Measurements from ENCODE around the gene PTPRK. TPM values are rescaled to one million over a fixed set of nuclear protein-coding genes. Genes with fewer than 3 reads are reported as not detected.

PTPRK gene
- total and polyA plus RNA-seq, 10 of the 15 experiments (the other 5 are each of a cell fraction or from before 2014, with no cell fraction given): 0.23 to 1.9 (median 0.55) TPM

- ChIA-PET RAD21 (ENCODE audit: unreplicated experiment) (no interaction called here), SMC1A (ENCODE audit: uncharacterized antibody, unreplicated experiment) (interaction anchor here (1.2 kb wide), 1 partner anchor 290 kb away, joined by 3 read pairs; no protein-coding TSS in a partner anchor), POLR2A (no interaction called here), CTCF (no interaction called here)
- no peak for ATAC-seq
- H3K4me3 ChIP-seq: no peak overlapping the region
- H3K9me3 ChIP-seq (replicated peaks; ENCODE audit: control insufficient read depth, insufficient read depth, low read length): no peaks in the 10 kb centered on the region
- no peak for FAIRE-seq
- H3K4me2 ChIP-seq (ENCODE audit: control insufficient read depth, insufficient read depth): no peak overlapping the region
- H3K36me3 ChIP-seq (ENCODE audit: control insufficient read depth in 2 of 2, insufficient read depth in 2 of 2, low read length in 1 of 2): no peaks in the 10 kb centered on the region
- no peak overlapping the region for H3K27ac ChIP-seq (ENCODE audit: control insufficient read depth, insufficient read depth)
- in situ Hi-C loops (cut with MboI) (no loop called here), intact Hi-C loops (cut with micrococcal nuclease; ENCODE audit: unreplicated experiment) (no loop called here)
- DNase-seq (ENCODE audit: low read depth, low spot score): no peak
- H3K9ac ChIP-seq (ENCODE audit: control insufficient read depth, insufficient read depth, low read length): no peak overlapping the region
- no TSS peak for BruUV-seq (replicated peaks)
- no peaks in the 10 kb centered on the region for H3K4me1 ChIP-seq (ENCODE audit: control insufficient read depth, insufficient read depth, low read length)
- no peak overlapping the region for H2AFZ ChIP-seq (ENCODE audit: control insufficient read depth, low read depth, low read length)
- H4K20me1 ChIP-seq (ENCODE audit: control insufficient read depth, insufficient read depth): no peaks in the 10 kb centered on the region
- 20% methylated on average over 3 of the region's 3 CpGs for WGBS (ENCODE audit: insufficient coverage, insufficient replicate concordance, low lambda C conversion rate, missing lambda C conversion rate)
- H3K79me2 ChIP-seq (ENCODE audit: control insufficient read depth, insufficient read depth, low read length): no peaks in the 10 kb centered on the region
- H3K27me3 ChIP-seq (replicated peaks in 1 of 2; ENCODE audit: control insufficient read depth in 2 of 2, insufficient read depth in 2 of 2, low read length in 1 of 2): no peaks in the 10 kb centered on the region
- TF ChIP-seq CBFB (IDR thresholded peaks at IDR 0.05; ENCODE audit: low read depth) (no peak), EGR1 (IDR thresholded peaks at IDR 0.05; ENCODE audit: borderline replicate concordance in 1 of 2, low read depth in 2 of 2, low read length in 2 of 2) (no peak), ATF3 (IDR thresholded peaks at IDR 0.05; ENCODE audit: borderline replicate concordance, extremely low read depth, low read depth, low read length) (no peak), CHD1 (IDR thresholded peaks at IDR 0.05; ENCODE audit: low read depth, low read length) (no peak), BHLHE40 (IDR thresholded peaks at IDR 0.05; ENCODE audit: borderline replicate concordance in 1 of 2, low read depth in 2 of 2, low read length in 1 of 2) (no peak)
Measured at GRCh38 chr6:128097009-128097408, 423.4 kb downstream of the PTPRK start.

- no peaks in the 10 kb centered on the region for H3K9me3 ChIP-seq (replicated peaks; ENCODE audit: control insufficient read depth, insufficient read depth, low read length)
- no peaks in the 10 kb centered on the region for H3K4me1 ChIP-seq (ENCODE audit: control insufficient read depth, insufficient read depth, low read length)
- no peak overlapping the region for H3K9ac ChIP-seq (ENCODE audit: control insufficient read depth, insufficient read depth, low read length)
- POLR2A ChIA-PET: no interaction called here
- SMC1A ChIA-PET (ENCODE audit: uncharacterized antibody, unreplicated experiment): interaction anchor here (0.7 to 1.3 kb wide), 2 partner anchors 213 to 585 kb away, joined by 3 read pairs; no protein-coding TSS in a partner anchor
- no peaks in the 10 kb centered on the region for H3K79me2 ChIP-seq (ENCODE audit: control insufficient read depth, insufficient read depth, low read length)
- RAD21 ChIA-PET (ENCODE audit: unreplicated experiment): no interaction called here
- intact Hi-C loops (cut with micrococcal nuclease; ENCODE audit: unreplicated experiment) (no loop called here), in situ Hi-C loops (cut with MboI) (no loop called here)
- ATAC-seq: no peak
- H4K20me1 ChIP-seq (ENCODE audit: control insufficient read depth, insufficient read depth): no peaks in the 10 kb centered on the region
- no peak overlapping the region for H3K4me3 ChIP-seq
- H3K27me3 ChIP-seq (replicated peaks in 1 of 2; ENCODE audit: control insufficient read depth in 2 of 2, insufficient read depth in 2 of 2, low read length in 1 of 2): no peaks in the 10 kb centered on the region
- no TSS peak for BruUV-seq (replicated peaks)
- H3K27ac ChIP-seq (ENCODE audit: control insufficient read depth, insufficient read depth): no peak overlapping the region
- no peak overlapping the region for H3K4me2 ChIP-seq (ENCODE audit: control insufficient read depth, insufficient read depth)
- no peak for FAIRE-seq
- H2AFZ ChIP-seq (ENCODE audit: control insufficient read depth, low read depth, low read length): no peak overlapping the region
- CTCF ChIA-PET: no interaction called here
- no peaks in the 10 kb centered on the region for H3K36me3 ChIP-seq (ENCODE audit: control insufficient read depth in 2 of 2, insufficient read depth in 2 of 2, low read length in 1 of 2)
- DNase-seq (ENCODE audit: low read depth, low spot score): no peak
- TF ChIP-seq CUX1 (IDR thresholded peaks at IDR 0.05; ENCODE audit: insufficient replicate concordance, low read depth, low read length) (no peak), SIX5 (IDR thresholded peaks at IDR 0.05; ENCODE audit: low read depth, low read length, severe bottlenecking) (no peak), BHLHE40 (IDR thresholded peaks at IDR 0.05; ENCODE audit: borderline replicate concordance in 1 of 2, low read depth in 2 of 2, low read length in 1 of 2) (no peak), PBX3 (IDR thresholded peaks at IDR 0.05; ENCODE audit: insufficient replicate concordance, low read depth, low read length) (no peak), SREBF1 (IDR thresholded peaks at IDR 0.05; ENCODE audit: low read length) (no peak), NRF1 (conservative IDR thresholded peaks at IDR 0.05; ENCODE audit: low read depth, low read length) (no peak)
Measured at GRCh38 chr6:128095362-128095761, 425.0 kb downstream of the PTPRK start.

All from GM12878 (cell line).